ENCODE results near the gene ATG14.
"Not testable (repeated sequence)": the region's sequence is repeated elsewhere in the genome, so short reads cannot be mapped to it uniquely, and the experiment has no call there.

The ATG14 gene

GRCh38 chr14:55351111-55351510 is 60.5 kb downstream of the ATG14 start:
- DNase-seq (ENCODE audit: low read depth in 3 of 3) = no peak

- no peak for DNase-seq (ENCODE audit: low read depth in 3 of 3)
These were observed 61.2 kb downstream of the ATG14 start for GRCh38 chr14:55350461-55350860.

- no peak for DNase-seq (ENCODE audit: low read depth in 3 of 3)
These were observed 62.1 kb downstream of the ATG14 start for GRCh38 chr14:55349565-55349964.

GRCh38 chr14:55348766-55349453 is 62.7 kb downstream of the ATG14 start:
- DNase-seq (ENCODE audit: low read depth in 3 of 3) = no peak

DNA sequence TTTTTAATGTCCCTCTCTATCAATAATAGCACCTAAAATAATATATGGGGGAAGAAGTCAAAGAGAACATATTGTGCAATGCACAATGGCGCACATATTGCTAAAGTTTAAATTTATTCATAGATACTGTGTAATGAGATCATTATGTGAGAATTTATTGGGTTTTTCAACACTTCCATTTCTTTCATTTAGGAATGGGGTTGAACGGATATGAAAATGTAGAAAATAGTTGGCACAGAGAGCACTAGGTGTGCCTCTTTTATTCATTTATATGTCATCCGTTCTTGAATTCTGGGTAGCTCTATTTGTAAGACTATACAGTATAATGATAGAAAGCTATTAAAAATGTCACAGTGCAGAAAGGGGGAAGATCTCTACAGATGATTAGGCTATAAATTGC is 63.9 kb downstream of the ATG14 start:
- no peak for DNase-seq (ENCODE audit: low read depth in 3 of 3)

DNA sequence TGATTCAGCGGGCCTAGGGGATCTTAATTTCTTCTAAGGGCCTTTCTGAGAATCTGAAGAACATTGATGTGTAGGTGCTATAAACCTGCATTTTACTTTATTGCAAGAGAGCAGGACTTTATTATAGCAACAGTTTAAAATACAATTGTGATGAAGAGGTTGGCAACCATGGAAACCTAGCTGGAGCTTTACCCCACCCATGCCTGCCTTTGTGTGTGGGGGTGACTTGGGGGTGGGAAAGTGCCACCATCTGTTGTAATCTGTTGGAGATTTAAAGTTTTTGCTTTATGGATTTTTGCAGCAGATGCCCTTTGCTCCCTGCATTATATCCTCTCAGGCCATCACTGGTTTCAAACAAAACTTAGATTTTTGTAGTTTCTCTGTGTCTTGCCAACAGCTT is 64.6 kb downstream of the ATG14 start:
- DNase-seq (ENCODE audit: low read depth in 3 of 3) = no peak

- DNase-seq (ENCODE audit: low read depth in 3 of 3) = not testable (repeated sequence)
These were observed 67.0 kb downstream of the ATG14 start for GRCh38 chr14:55344582-55345163.

DNA sequence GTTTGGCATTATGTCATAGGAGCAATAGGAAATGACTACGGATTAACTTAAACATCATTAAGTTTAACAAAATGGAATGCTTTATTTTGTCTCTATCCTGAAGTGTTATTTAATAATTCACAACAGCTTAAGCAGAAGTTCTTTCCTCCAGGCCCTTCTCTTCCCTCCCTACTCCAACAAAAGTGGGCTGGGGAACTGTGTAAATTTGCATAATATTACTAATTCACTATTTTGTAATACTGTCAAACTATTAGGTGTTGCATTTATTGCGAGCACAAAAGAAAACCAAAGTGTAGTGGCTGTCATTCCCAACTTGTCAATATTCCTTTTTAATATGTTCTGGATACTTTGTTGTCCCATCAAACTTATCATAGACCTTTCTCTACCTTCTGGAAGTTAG is 69.8 kb downstream of the ATG14 start:
- no peak for DNase-seq (ENCODE audit: low read depth in 3 of 3)

- no peak for DNase-seq (ENCODE audit: low read depth in 3 of 3)
These were observed 71.1 kb downstream of the ATG14 start for GRCh38 chr14:55340482-55340881.

- DNase-seq (ENCODE audit: low read depth in 3 of 3) = peak in 1 of 3 experiments; percentile 33
These were observed 71.9 kb downstream of the ATG14 start for GRCh38 chr14:55339770-55340169.

- no peak for DNase-seq (ENCODE audit: low read depth in 3 of 3)
These were observed 74.9 kb downstream of the ATG14 start for GRCh38 chr14:55336691-55337090.

- DNase-seq (ENCODE audit: low read depth in 3 of 3) = no peak
These were observed 75.5 kb downstream of the ATG14 start for GRCh38 chr14:55336162-55336561.

GRCh38 chr14:55333711-55334485 is 77.7 kb downstream of the ATG14 start:
- no peak for DNase-seq (ENCODE audit: low read depth in 3 of 3)

DNA sequence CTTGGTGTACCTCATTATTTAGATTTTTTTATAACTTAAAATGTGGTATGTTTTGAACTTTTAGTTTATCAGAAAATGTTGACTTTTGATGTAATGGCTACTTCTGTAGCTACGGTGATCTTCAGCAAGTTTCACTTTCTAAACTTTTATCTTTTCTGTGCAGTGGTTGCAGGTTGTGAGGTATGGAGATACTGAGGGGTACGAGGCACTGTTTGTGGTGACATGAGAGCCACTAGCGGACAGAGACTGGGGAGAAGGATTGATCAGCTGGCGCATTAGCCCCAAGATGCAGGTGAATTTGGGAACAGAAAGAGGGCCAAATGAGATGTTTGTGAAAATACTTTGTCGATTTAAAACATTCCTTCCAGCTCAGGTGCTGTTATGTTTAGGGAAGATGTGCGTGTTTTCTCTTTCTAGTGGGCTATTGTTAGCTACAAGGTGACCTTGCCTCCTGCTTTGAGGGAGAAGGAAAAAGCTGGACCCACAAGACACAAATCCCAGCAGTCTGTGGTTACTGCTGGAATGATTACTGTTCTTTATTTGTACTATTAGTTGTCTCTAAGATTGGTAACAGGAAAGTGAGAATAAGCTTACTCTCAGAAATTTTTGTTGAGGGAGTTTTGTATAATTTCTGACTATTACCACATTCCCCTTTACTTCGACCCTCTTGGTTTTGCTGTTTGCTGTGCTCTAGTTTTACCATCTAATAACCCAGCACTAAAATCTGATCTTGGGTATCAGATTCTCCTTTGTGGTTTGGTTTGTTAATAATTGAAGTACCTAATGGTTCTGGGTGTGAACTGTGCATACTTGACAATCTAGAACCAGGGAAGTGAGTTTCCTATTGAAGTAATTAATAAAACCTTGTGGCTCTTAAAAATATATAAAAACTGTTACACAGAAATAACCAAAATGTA is 78.7 kb downstream of the ATG14 start:
- no peak for DNase-seq (ENCODE audit: low read depth in 3 of 3)

GRCh38 chr14:55329999-55330710 is 81.5 kb downstream of the ATG14 start:
- peak in 2 of 3 experiments; percentile 26 to 47 for DNase-seq (ENCODE audit: low read depth in 3 of 3)

DNA sequence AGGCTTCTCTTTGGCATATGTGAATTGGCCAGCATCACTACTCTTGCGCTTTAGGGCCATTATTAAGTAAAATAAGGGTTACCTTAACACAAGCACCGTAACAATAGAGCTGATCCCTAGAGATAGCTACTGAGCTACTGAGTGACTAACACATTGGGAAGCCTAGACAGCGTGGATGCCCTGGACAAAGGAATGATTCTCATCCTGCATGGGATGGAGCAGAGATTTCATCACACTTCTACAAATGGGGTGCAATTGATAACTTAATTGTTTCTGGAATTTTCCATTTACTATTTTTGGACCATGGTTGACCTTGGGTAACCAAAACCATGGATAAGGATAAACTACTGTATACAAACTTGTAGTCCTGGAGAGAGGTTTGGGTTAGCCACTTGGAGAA is 83.3 kb downstream of the ATG14 start:
- no peak for DNase-seq (ENCODE audit: low read depth in 3 of 3)

DNA sequence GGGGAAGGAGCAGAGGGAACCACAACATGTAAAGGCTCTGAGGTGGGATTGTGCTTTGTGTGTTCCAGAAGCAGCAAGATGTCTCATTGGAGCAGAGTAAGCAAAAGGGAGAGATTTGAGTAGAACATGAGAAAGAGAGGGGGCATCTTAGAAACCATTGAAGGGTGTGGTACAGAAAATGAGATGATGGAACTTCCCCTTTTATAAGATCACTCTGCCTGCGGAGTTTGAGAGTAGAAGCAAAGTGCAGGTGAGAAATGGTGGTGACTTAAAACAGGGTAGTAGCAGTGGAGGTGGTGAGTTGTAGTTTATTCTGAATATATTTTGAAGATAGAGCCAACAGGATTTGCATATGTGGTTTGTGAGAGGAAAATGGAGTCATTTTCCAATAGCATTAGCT is 84.5 kb downstream of the ATG14 start:
- DNase-seq (ENCODE audit: low read depth in 3 of 3) = no peak

GRCh38 chr14:55324812-55325211 is 86.8 kb downstream of the ATG14 start:
- DNase-seq (ENCODE audit: low read depth in 3 of 3) = no peak

GRCh38 chr14:55323910-55324309 is 87.7 kb downstream of the ATG14 start:
- no peak for DNase-seq (ENCODE audit: low read depth in 3 of 3)

DNA sequence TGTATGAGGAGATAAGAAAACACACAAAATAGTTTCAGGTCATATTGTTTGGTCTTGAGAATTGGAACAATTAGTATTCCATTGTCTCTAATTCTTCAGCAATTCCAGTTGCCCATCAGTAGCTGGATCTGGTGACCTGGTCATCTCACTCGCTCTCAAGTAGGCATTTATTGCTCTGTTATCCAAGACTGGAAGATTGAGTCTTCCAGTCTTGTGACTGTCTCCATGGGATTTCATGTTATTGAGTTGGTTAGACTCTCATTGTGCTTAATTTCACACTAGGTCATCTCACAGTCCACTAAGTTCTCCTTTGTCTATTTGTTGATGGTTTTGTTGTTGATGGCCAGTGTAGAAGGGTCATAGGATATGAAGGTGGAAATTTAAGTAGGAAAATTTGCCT is 92.9 kb downstream of the ATG14 start:
- no peak for DNase-seq (ENCODE audit: low read depth in 3 of 3)
